Trophoblast cell (in vitro differentiated cells and primary cell): ENCODE measurements around the gene LIF.
A peak's percentile ranks its signal among the peaks of the same experiment; 100 is the strongest.

Experiments
- DNase-seq, 2 donors: peaks; one replicate each; pipeline ENCODE4 v3.0.0-alpha.2; 2016
- H2AFZ ChIP-seq: 2 replicates; pipeline ENCODE4 v1.6.1; 2013; ENCODE audit warnings: low read length, moderate library complexity, mild to moderate bottlenecking; ENCODE audit not compliant: insufficient read depth, poor library complexity
- H2AK5ac ChIP-seq: 2 replicates; pipeline ENCODE4 v1.6.1; 2013; ENCODE audit warnings: mild to moderate bottlenecking, low read length
- H2BK120ac ChIP-seq: 2 replicates; pipeline ENCODE4 v1.6.1; 2013; ENCODE audit warnings: low read length, mild to moderate bottlenecking, moderate library complexity; ENCODE audit not compliant: insufficient read depth, poor library complexity
- H2BK12ac ChIP-seq: 2 replicates; pipeline ENCODE4 v1.6.1; 2013; ENCODE audit warnings: mild to moderate bottlenecking, low read length, moderate library complexity
- H2BK5ac ChIP-seq: 2 replicates; pipeline ENCODE4 v1.6.1; 2013; ENCODE audit warnings: low read length, low read depth, moderate library complexity, mild to moderate bottlenecking; ENCODE audit not compliant: poor library complexity
- H3K14ac ChIP-seq: 2 replicates; pipeline ENCODE4 v1.6.1; 2013; ENCODE audit warnings: mild to moderate bottlenecking, low read length
- H3K18ac ChIP-seq: 2 replicates; pipeline ENCODE4 v1.6.1; 2013; ENCODE audit warnings: mild to moderate bottlenecking, low read length
- H3K23ac ChIP-seq: 2 replicates; pipeline ENCODE4 v1.6.1; 2013; ENCODE audit warnings: low read length
- H3K27ac ChIP-seq: 2 replicates; pipeline ENCODE4 v1.5.1; 2013; ENCODE audit warnings: low read depth, mild to moderate bottlenecking, inconsistent platforms, low read length, moderate library complexity
- H3K27me3 ChIP-seq: 2 replicates; pipeline ENCODE4 v1.6.1; 2013; ENCODE audit warnings: inconsistent platforms, mild to moderate bottlenecking, low read length, moderate library complexity; ENCODE audit not compliant: insufficient read depth
- H3K36me3 ChIP-seq, 2 experiments: 1 replicate in 1 of 2; 2 replicates in 1 of 2; pipeline ENCODE4 v1.6.1; 2013; ENCODE audit warnings: low read length in 2 of 2, mild to moderate bottlenecking in 2 of 2, moderate library complexity in 1 of 2; ENCODE audit not compliant: insufficient read depth in 2 of 2, control insufficient read depth in 1 of 2
- H3K4ac ChIP-seq: 2 replicates; pipeline ENCODE4 v1.6.1; 2013; ENCODE audit warnings: low read depth, mild to moderate bottlenecking, low read length, moderate library complexity
- H3K4me1 ChIP-seq, 2 experiments: 1 replicate in 1 of 2; 2 replicates in 1 of 2; pipeline ENCODE4 v1.6.1; 2013; ENCODE audit warnings: low read length in 2 of 2, mild to moderate bottlenecking in 2 of 2, moderate library complexity in 1 of 2; ENCODE audit not compliant: insufficient read depth in 2 of 2, control insufficient read depth in 1 of 2
- H3K4me2 ChIP-seq: 2 replicates; pipeline ENCODE4 v1.6.1; 2013; ENCODE audit warnings: inconsistent platforms, mild to moderate bottlenecking, low read length, moderate library complexity
- H3K4me3 ChIP-seq: 2 replicates; pipeline ENCODE4 v1.5.1; 2013; ENCODE audit warnings: mild to moderate bottlenecking, low read depth, low read length, inconsistent platforms
- H3K79me1 ChIP-seq: one replicate; pipeline ENCODE4 v1.6.1; 2013; ENCODE audit warnings: low read length
- H3K79me2 ChIP-seq: 2 replicates; pipeline ENCODE4 v1.6.1; 2013; ENCODE audit warnings: low read length, mild to moderate bottlenecking; ENCODE audit not compliant: control insufficient read depth, insufficient read depth, poor library complexity
- H3K9ac ChIP-seq: 2 replicates; pipeline ENCODE4 v1.6.1; 2013; ENCODE audit warnings: mild to moderate bottlenecking, low read length
- H3K9me3 ChIP-seq: 2 replicates; pipeline ENCODE4 v1.6.1; 2013; ENCODE audit warnings: low read depth, mild to moderate bottlenecking, control low read depth, inconsistent platforms, low read length; ENCODE audit not compliant: insufficient read depth
- H4K12ac ChIP-seq: 2 replicates; pipeline ENCODE4 v1.6.1; 2013; ENCODE audit warnings: low read depth, mild to moderate bottlenecking, low read length, moderate library complexity
- H4K8ac ChIP-seq: 2 replicates; pipeline ENCODE4 v1.6.1; 2013; ENCODE audit warnings: low read depth, mild to moderate bottlenecking, low read length, moderate library complexity
- H4K91ac ChIP-seq: one replicate; pipeline ENCODE4 v1.6.1; 2013; ENCODE audit warnings: low read depth, mild to moderate bottlenecking, low read length, moderate library complexity
- whole genome bisulfite sequencing: extraction: QIAGEN DNeasy Blood & Tissue Kit; methylation state at CpG from one replicate; pipeline ENCODE4 v1.1.7; 2013; ENCODE audit warnings: missing lambda C conversion rate; ENCODE audit not compliant: insufficient read length, insufficient coverage; ENCODE audit errors: extremely low coverage; 5-methylcytosine and 5-hydroxymethylcytosine counted together

The LIF gene

GRCh38 chr22:30282616-30283046, 36.1 kb upstream of the LIF start:
- Histone ChIP-seq H4K8ac (no peak overlapping the region), H2AK5ac (no peak overlapping the region), H3K9me3 (peaks cover 7% of the 10 kb centered on the region), H3K18ac (no peak overlapping the region), H4K91ac (no peak overlapping the region), H3K4me1 (peaks cover 0 to 9% of the 10 kb centered on the region in 2 experiments), H3K9ac (no peak overlapping the region), H2AFZ (no peak overlapping the region), H2BK12ac (no peak overlapping the region), H3K79me1 (no peaks in the 10 kb centered on the region), H3K27me3 (no peaks in the 10 kb centered on the region), H3K23ac (no peak overlapping the region), H3K4me3 (no peak overlapping the region), H2BK5ac (no peak overlapping the region), H3K27ac (no peak overlapping the region), H3K36me3 (peaks cover 33 to 37% of the 10 kb centered on the region in 2 experiments), H3K79me2 (no peaks in the 10 kb centered on the region), H3K14ac (no peak overlapping the region), H4K12ac (no peak overlapping the region), H3K4me2 (no peak overlapping the region), H2BK120ac (no peak overlapping the region), H3K4ac (no peak overlapping the region)
- WGBS, result no CpG with 5 or more reads among the region's 7 CpGs
- DNase-seq, result no peak

DNA sequence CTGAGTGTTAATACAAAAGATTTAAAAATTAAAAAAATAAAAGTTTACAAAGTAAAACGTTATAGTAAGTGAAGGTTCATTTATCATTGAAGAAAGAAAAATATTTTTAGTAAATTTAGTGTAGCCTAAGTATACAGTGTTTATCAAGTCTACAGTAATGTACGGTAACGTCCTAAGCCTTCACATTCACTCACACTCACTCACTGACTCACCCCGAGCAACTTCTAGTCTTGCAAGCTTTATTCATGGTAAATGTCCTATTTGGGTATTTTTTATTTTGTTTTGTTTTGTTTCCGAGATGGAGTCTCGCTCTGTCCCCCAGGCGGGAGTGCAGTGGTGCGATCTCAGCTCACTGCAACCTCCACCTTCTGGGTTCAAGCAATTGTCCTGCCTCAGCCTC, 33.9 kb upstream of the LIF start:
- H3K79me1 ChIP-seq, result no peaks in the 10 kb centered on the region
- H3K23ac ChIP-seq, result no peak overlapping the region
- H3K14ac ChIP-seq, result no peak overlapping the region
- peaks cover 4% of the 10 kb centered on the region for H3K9me3 ChIP-seq
- H3K4me1 ChIP-seq, result peaks cover 0 to 9% of the 10 kb centered on the region in 2 experiments
- H3K4ac ChIP-seq, result no peak overlapping the region
- H4K91ac ChIP-seq, result no peak overlapping the region
- WGBS, result no CpG with 5 or more reads among the region's 8 CpGs
- no peak overlapping the region for H4K8ac ChIP-seq
- H3K36me3 ChIP-seq, result peaks cover 21 to 26% of the 10 kb centered on the region in 2 experiments
- no peak overlapping the region for H2BK12ac ChIP-seq
- no peak overlapping the region for H2AK5ac ChIP-seq
- H3K79me2 ChIP-seq, result no peaks in the 10 kb centered on the region
- H3K9ac ChIP-seq, result no peak overlapping the region
- no peak overlapping the region for H3K27ac ChIP-seq
- H3K18ac ChIP-seq, result no peak overlapping the region
- DNase-seq, result no peak
- no peak overlapping the region for H4K12ac ChIP-seq
- H2BK120ac ChIP-seq, result no peak overlapping the region
- no peak overlapping the region for H3K4me2 ChIP-seq
- H3K27me3 ChIP-seq, result no peaks in the 10 kb centered on the region
- no peak overlapping the region for H2AFZ ChIP-seq
- H3K4me3 ChIP-seq, result no peak overlapping the region
- H2BK5ac ChIP-seq, result no peak overlapping the region

- Histone ChIP-seq H3K4ac (no peak overlapping the region), H3K9ac (no peak overlapping the region), H2AK5ac (no peak overlapping the region), H3K4me1 (peaks cover 0 to 9% of the 10 kb centered on the region in 2 experiments), H3K4me2 (no peak overlapping the region), H2BK5ac (no peak overlapping the region), H3K4me3 (no peak overlapping the region), H3K27ac (no peak overlapping the region), H3K9me3 (peaks cover 4% of the 10 kb centered on the region), H3K79me1 (no peaks in the 10 kb centered on the region), H3K23ac (no peak overlapping the region), H2BK120ac (no peak overlapping the region), H2BK12ac (no peak overlapping the region), H3K79me2 (no peaks in the 10 kb centered on the region), H4K8ac (no peak overlapping the region), H4K91ac (no peak overlapping the region), H3K14ac (no peak overlapping the region), H2AFZ (no peak overlapping the region), H3K36me3 (peaks cover 15 to 20% of the 10 kb centered on the region in 2 experiments), H3K18ac (no peak overlapping the region), H3K27me3 (no peaks in the 10 kb centered on the region), H4K12ac (no peak overlapping the region)
- DNase-seq, result no peak
- WGBS, result no CpG with 5 or more reads among the region's 5 CpGs
Measured at GRCh38 chr22:30279932-30280331, 33.4 kb upstream of the LIF start.

DNA sequence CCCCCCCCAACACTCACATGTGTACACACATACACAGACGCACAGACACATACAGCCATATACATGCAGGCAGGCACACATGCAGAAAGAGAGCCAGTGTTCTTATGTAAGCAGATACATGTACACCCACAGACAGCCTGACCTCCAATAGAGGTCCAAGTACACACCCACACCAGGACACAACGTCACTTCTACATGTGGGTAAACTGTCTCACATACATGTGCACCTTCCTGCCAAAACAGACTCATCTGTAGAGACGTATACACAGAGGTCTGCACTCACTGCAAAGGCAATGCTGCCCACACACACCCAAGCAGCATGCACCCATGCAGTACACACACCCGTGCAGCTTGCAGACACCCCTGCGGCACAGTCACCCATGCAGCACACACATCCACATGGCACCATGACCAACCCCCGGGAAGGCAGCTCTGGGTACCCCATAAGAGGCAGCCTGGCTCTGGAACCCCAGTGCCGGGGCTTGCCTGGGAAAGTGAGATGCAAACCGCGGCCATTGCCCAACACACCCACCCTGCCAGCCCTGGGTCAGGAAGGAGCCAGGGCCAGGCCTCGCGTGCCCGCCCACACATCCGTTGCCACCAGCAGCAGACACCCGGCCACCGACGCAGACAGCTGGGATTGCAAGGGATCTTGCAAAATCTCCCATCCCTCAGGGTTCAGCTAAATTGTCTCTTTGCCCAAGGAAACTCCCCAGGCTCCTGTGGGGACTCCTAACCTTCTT, 32.7 kb upstream of the LIF start:
- H3K9ac ChIP-seq, result no peak overlapping the region
- H2BK120ac ChIP-seq, result no peak overlapping the region
- H3K9me3 ChIP-seq, result peaks cover 4% of the 10 kb centered on the region
- no peak overlapping the region for H3K27ac ChIP-seq
- no peaks in the 10 kb centered on the region for H3K27me3 ChIP-seq
- H3K23ac ChIP-seq, result peak overlapping the region; percentile 69
- no peak overlapping the region for H2BK5ac ChIP-seq
- no peak overlapping the region for H2AK5ac ChIP-seq
- H3K18ac ChIP-seq, result no peak overlapping the region
- peaks cover 9 to 13% of the 10 kb centered on the region in 2 experiments for H3K36me3 ChIP-seq
- no peaks in the 10 kb centered on the region for H3K79me2 ChIP-seq
- H2BK12ac ChIP-seq, result no peak overlapping the region
- no CpG with 5 or more reads among the region's 16 CpGs for WGBS
- H3K4me3 ChIP-seq, result peak overlapping the region; percentile 4
- no peak overlapping the region for H4K91ac ChIP-seq
- no peak overlapping the region for H2AFZ ChIP-seq
- no peak overlapping the region for H3K4ac ChIP-seq
- no peak overlapping the region for H3K14ac ChIP-seq
- H4K8ac ChIP-seq, result no peak overlapping the region
- peaks cover 0 to 9% of the 10 kb centered on the region in 2 experiments for H3K4me1 ChIP-seq
- no peak overlapping the region for H3K4me2 ChIP-seq
- H3K79me1 ChIP-seq, result no peaks in the 10 kb centered on the region
- peak; percentile 40 to 50 for DNase-seq
- H4K12ac ChIP-seq, result no peak overlapping the region
